Erythroblast (primary cell): ENCODE results near the gene FKBP9.

ENCODE experiments used
- GATA1 ChIP-seq: IDR thresholded peaks from 2 replicates; pipeline ENCODE4 v1.6.1; 2011; ENCODE audit warnings: low read depth, mild to moderate bottlenecking, control low read depth, low read length, moderate library complexity
- POLR2A ChIP-seq: IDR thresholded peaks from 2 replicates; pipeline ENCODE4 v1.6.1; 2011; ENCODE audit warnings: mild to moderate bottlenecking, low read length

DNA sequence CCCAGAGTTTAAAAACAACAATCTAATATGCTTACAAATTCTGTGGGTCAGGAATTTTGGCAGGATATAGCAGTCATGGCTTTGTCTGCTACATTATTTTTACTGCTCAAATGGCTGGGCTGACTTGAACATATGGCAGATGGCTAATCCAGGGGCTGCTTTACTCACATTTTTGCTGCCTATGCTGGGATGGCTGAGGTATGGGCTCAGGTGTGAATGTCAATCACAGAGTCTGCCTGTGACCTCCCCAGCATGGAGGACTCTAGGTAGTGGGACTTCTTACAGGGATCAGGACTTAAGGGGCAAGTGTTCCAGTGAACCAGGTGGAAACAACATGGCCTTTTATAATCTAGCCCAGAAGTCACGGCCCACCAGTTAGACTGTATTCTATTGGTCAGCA is 4.4 kb upstream of the FKBP9 start:
- no peak for TF ChIP-seq POLR2A
- no peak for TF ChIP-seq GATA1
